Stimulated activated CD8-positive, alpha-beta memory T cell treated with anti-CD3 and anti-CD28 coated beads, Interleukin-15, amount 100 ng/mL, for 24 hours (primary cell): ENCODE measurements around the gene CDH9.
"Not testable (repeated sequence)": the region's sequence is repeated elsewhere in the genome, so short reads cannot be mapped to it uniquely, and the experiment has no call there.

Experiments
- DNase-seq: peaks from one replicate; pipeline ENCODE4 v3.0.0-alpha.2; 2020; ENCODE audit warnings: low read depth

The CDH9 gene

GRCh38 chr5:26955161-26955560, 83.2 kb downstream of the CDH9 start:
- DNase-seq = no peak

- no peak for DNase-seq
Measured at GRCh38 chr5:26948921-26949320, 89.5 kb downstream of the CDH9 start.

- DNase-seq = no peak
Measured at GRCh38 chr5:26945901-26946300, 92.5 kb downstream of the CDH9 start.

GRCh38 chr5:26942481-26942880, 95.9 kb downstream of the CDH9 start:
- DNase-seq = no peak

GRCh38 chr5:26940994-26941393, 97.4 kb downstream of the CDH9 start:
- DNase-seq = no peak

GRCh38 chr5:26932238-26932637, 106.1 kb downstream of the CDH9 start:
- DNase-seq = no peak

GRCh38 chr5:26921439-26921838, 116.9 kb downstream of the CDH9 start:
- DNase-seq = no peak

- no peak for DNase-seq
Measured at GRCh38 chr5:26903469-26903868, 134.9 kb downstream of the CDH9 start.

- DNase-seq = no peak
Measured at GRCh38 chr5:26894719-26895263, 143.6 kb downstream of the CDH9 start.

- DNase-seq = no peak
Measured at GRCh38 chr5:26893078-26893477, 145.3 kb downstream of the CDH9 start.

GRCh38 chr5:26889815-26890214, 148.6 kb downstream of the CDH9 start:
- DNase-seq = no peak

- no peak for DNase-seq
Measured at GRCh38 chr5:26884481-26884880, 153.9 kb downstream of the CDH9 start.

- no peak for DNase-seq
Measured at GRCh38 chr5:26883375-26883774, 155.0 kb downstream of the CDH9 start.

- no peak for DNase-seq
Measured at GRCh38 chr5:26881901-26882300, 156.5 kb downstream of the CDH9 start.

- DNase-seq = no peak
Measured at GRCh38 chr5:26877154-26877553, 161.2 kb downstream of the CDH9 start.

GRCh38 chr5:26872337-26872736, 166.0 kb downstream of the CDH9 start:
- no peak for DNase-seq

- no peak for DNase-seq
Measured at GRCh38 chr5:26869781-26870180, 168.6 kb downstream of the CDH9 start.

GRCh38 chr5:26868504-26868903, 169.9 kb downstream of the CDH9 start:
- no peak for DNase-seq

GRCh38 chr5:26864061-26864460, 174.3 kb downstream of the CDH9 start:
- no peak for DNase-seq

GRCh38 chr5:26856238-26856637, 182.1 kb downstream of the CDH9 start:
- DNase-seq = no peak

- DNase-seq = not testable (repeated sequence)
Measured at GRCh38 chr5:26852450-26852849, 185.9 kb downstream of the CDH9 start.

GRCh38 chr5:26847041-26847736, 191.2 kb downstream of the CDH9 start:
- no peak for DNase-seq

- DNase-seq = no peak
Measured at GRCh38 chr5:26843677-26844076, 194.7 kb downstream of the CDH9 start.

- no peak for DNase-seq
Measured at GRCh38 chr5:26833596-26833995, 204.8 kb downstream of the CDH9 start.
